Neural cell (in vitro differentiated cells): ENCODE data around the gene ATG9B. TPM values are rescaled to one million over a fixed set of nuclear protein-coding genes. Genes with fewer than 3 reads are reported as not detected.

ENCODE experiments used
- H2AFZ ChIP-seq: fragments of 200-600, 300-800 bp; sonication (generic), shearing (Covaris generic); 2 replicates; pipeline ENCODE4 v1.6.0; 2014; ENCODE audit warnings: low read depth, mild to moderate bottlenecking, antibody characterized with exemption, low read length, moderate library complexity
- H3F3A ChIP-seq: fragments of 200-600 bp; shearing (Covaris generic); 2 replicates; pipeline ENCODE4 v1.6.1; 2016; ENCODE audit warnings: mild to moderate bottlenecking, moderate library complexity, mixed read lengths, antibody characterized with exemption, low read length; ENCODE audit not compliant: insufficient read depth, poor library complexity, severe bottlenecking
- H3K27ac ChIP-seq: fragments of 200-600, 300-800 bp; sonication (generic), shearing (Covaris generic); 2 replicates; pipeline ENCODE4 v1.5.1; 2014; ENCODE audit warnings: mild to moderate bottlenecking, low read length, moderate library complexity
- H3K27me3 ChIP-seq: fragments of 300-800, 200-600 bp; sonication (generic), shearing (Covaris generic); 2 replicates; pipeline ENCODE4 v1.6.0; 2014; ENCODE audit warnings: mild to moderate bottlenecking, low read depth, low read length, moderate library complexity; ENCODE audit not compliant: insufficient read depth
- H3K36me3 ChIP-seq: fragments of 300-800, 200-600 bp; sonication (generic), shearing (Covaris generic); 2 replicates; pipeline ENCODE4 v1.5.1; 2014; ENCODE audit warnings: mild to moderate bottlenecking, antibody characterized with exemption, low read length, moderate library complexity; ENCODE audit not compliant: insufficient read depth
- H3K4me2 ChIP-seq: fragments of 300-800, 200-600 bp; sonication (generic), shearing (Covaris generic); 2 replicates; pipeline ENCODE4 v1.6.0; 2014; ENCODE audit warnings: mild to moderate bottlenecking, low read length
- H3K4me3 ChIP-seq: fragments of 300-800, 200-600 bp; sonication (generic), shearing (Covaris generic); 2 replicates; pipeline ENCODE4 v1.5.1; 2014; ENCODE audit warnings: mild to moderate bottlenecking, low read length, moderate library complexity
- H3K79me2 ChIP-seq: fragments of 200-600 bp; shearing (Covaris generic); replicated peaks from 2 replicates; pipeline ENCODE4 v1.6.0; 2014; ENCODE audit warnings: mild to moderate bottlenecking, low read length, moderate library complexity; ENCODE audit not compliant: insufficient read depth
- H3K9ac ChIP-seq: fragments of 300-800, 200-600 bp; sonication (generic), shearing (Covaris generic); 2 replicates; pipeline ENCODE4 v1.6.1; 2016; ENCODE audit warnings: mild to moderate bottlenecking, low read length, mixed read lengths
- H3K9me2 ChIP-seq: fragments of 200-600 bp; shearing (Covaris generic); 2 replicates; pipeline ENCODE4 v1.6.1; 2016; ENCODE audit warnings: mild to moderate bottlenecking, low read length, mixed read lengths; ENCODE audit not compliant: insufficient read depth
- H3K9me3 ChIP-seq: fragments of 200-600, 300-800 bp; sonication (generic), shearing (Covaris generic); 2 replicates; pipeline ENCODE4 v1.6.1; 2016; ENCODE audit warnings: mild to moderate bottlenecking, mixed run types, low read length, moderate library complexity, mixed read lengths
- H4K20me1 ChIP-seq: fragments of 200-600 bp; shearing (Covaris generic); 2 replicates; pipeline ENCODE4 v1.6.1; 2016; ENCODE audit warnings: mild to moderate bottlenecking, mixed run types; ENCODE audit not compliant: insufficient read depth
- CTCF ChIP-seq: fragments of 450-650 bp; IDR thresholded peaks from 2 replicates; pipeline ENCODE4 v1.5.1; 2014; ENCODE audit warnings: antibody characterized with exemption, mild to moderate bottlenecking, moderate library complexity; ENCODE audit not compliant: poor library complexity, severe bottlenecking
- EP300 ChIP-seq: fragments of 450-650 bp; conservative IDR thresholded peaks from 2 replicates; pipeline ENCODE4 v1.6.1; 2014; ENCODE audit warnings: antibody characterized with exemption, mild to moderate bottlenecking, moderate library complexity; ENCODE audit not compliant: poor library complexity, severe bottlenecking
- EZH2 ChIP-seq: fragments of 200-600, 300-800 bp; shearing (Covaris generic), sonication (generic); IDR thresholded peaks from 2 replicates; pipeline ENCODE4 v1.6.1; 2014; ENCODE audit warnings: antibody characterized with exemption, low read length, borderline replicate concordance, mild to moderate bottlenecking; ENCODE audit not compliant: insufficient read depth, poor library complexity, severe bottlenecking
- MXI1 ChIP-seq: fragments of 450-650 bp; conservative IDR thresholded peaks from 2 replicates; pipeline ENCODE4 v1.6.1; 2014; ENCODE audit warnings: antibody characterized with exemption, mild to moderate bottlenecking; ENCODE audit not compliant: poor library complexity, severe bottlenecking
- POLR2AphosphoS5 ChIP-seq: IDR thresholded peaks from 2 replicates; pipeline ENCODE4 v1.6.1; 2012
- RAD21 ChIP-seq: fragments of 450-650 bp; conservative IDR thresholded peaks from 2 replicates; pipeline ENCODE4 v1.6.1; 2014; ENCODE audit warnings: antibody characterized with exemption, mild to moderate bottlenecking, moderate library complexity
- REST ChIP-seq: IDR thresholded peaks from 2 replicates; pipeline ENCODE4 v1.6.1; 2012; ENCODE audit warnings: borderline replicate concordance
- SMC3 ChIP-seq: fragments of 450-650 bp; conservative IDR thresholded peaks from 2 replicates; pipeline ENCODE4 v1.6.1; 2014; ENCODE audit warnings: antibody characterized with exemption, mild to moderate bottlenecking, moderate library complexity; ENCODE audit not compliant: poor library complexity
- TAF1 ChIP-seq: IDR thresholded peaks from 2 replicates; pipeline ENCODE4 v1.6.1; 2012; ENCODE audit warnings: low read depth
- polyA plus RNA-seq: library from polyadenylated mRNA; depleted of rRNA; stranded (reverse); fragments of >200 nt; gene quantifications from 2 replicates; pipeline ENCODE4 v1.2.3, GENCODE V29; 2014

Gene ATG9B
- polyA plus RNA-seq, 1 donor from 2014 or later: 1.4 TPM

GRCh38 chr7:150993511-150993910, 30.8 kb downstream of the ATG9B start:
- no peaks in the 10 kb centered on the region for H3K9me3 ChIP-seq
- no peaks in the 10 kb centered on the region for H3K79me2 ChIP-seq
- no peak overlapping the region for H3K4me2 ChIP-seq
- no peak overlapping the region for H2AFZ ChIP-seq
- TF ChIP-seq POLR2AphosphoS5 (no peak), EP300 (no peak), RAD21 (no peak), EZH2 (no peak), CTCF (no peak), TAF1 (no peak), SMC3 (no peak), REST (no peak), MXI1 (no peak)
- no peaks in the 10 kb centered on the region for H3F3A ChIP-seq
- H3K9ac ChIP-seq: no peak overlapping the region
- H3K27me3 ChIP-seq: no peaks in the 10 kb centered on the region
- H3K9me2 ChIP-seq: no peaks in the 10 kb centered on the region
- H3K27ac ChIP-seq: no peak overlapping the region
- no peaks in the 10 kb centered on the region for H3K36me3 ChIP-seq
- no peaks in the 10 kb centered on the region for H4K20me1 ChIP-seq
- no peak overlapping the region for H3K4me3 ChIP-seq

GRCh38 chr7:150992833-150993302, 31.4 kb downstream of the ATG9B start:
- H3K27ac ChIP-seq: no peak overlapping the region
- no peak overlapping the region for H2AFZ ChIP-seq
- no peak overlapping the region for H3K4me2 ChIP-seq

More at GRCh38 chr7:150992833-150993302, 31.4 kb downstream of the ATG9B start:
- TF ChIP-seq POLR2AphosphoS5 (no peak), EZH2 (no peak), CTCF (no peak), TAF1 (no peak), SMC3 (no peak), MXI1 (no peak), RAD21 (no peak), EP300 (no peak), REST (no peak)
- Histone ChIP-seq H3K9me2 (no peaks in the 10 kb centered on the region), H3F3A (no peaks in the 10 kb centered on the region), H3K9ac (no peak overlapping the region), H3K9me3 (no peaks in the 10 kb centered on the region), H3K27me3 (no peaks in the 10 kb centered on the region), H3K4me3 (no peak overlapping the region), H3K79me2 (no peaks in the 10 kb centered on the region), H4K20me1 (no peaks in the 10 kb centered on the region), H3K36me3 (no peaks in the 10 kb centered on the region)
